Neural progenitor cell (in vitro differentiated cells): ENCODE results near the gene BMERB1. TPM values are rescaled to one million over a fixed set of nuclear protein-coding genes. Genes with fewer than 3 reads are reported as not detected.

Experiments used
- DNase-seq: peaks from one replicate; pipeline ENCODE4 v3.0.0-alpha.2; 2016; ENCODE audit warnings: low spot score
- H2AFZ ChIP-seq: fragments of 200-600 bp; sonication (generic); replicated peaks from 2 replicates; pipeline ENCODE4 v1.6.1; 2016; ENCODE audit warnings: antibody characterized with exemption
- H3F3A ChIP-seq: fragments of 200-600 bp; sonication (generic); 2 replicates; pipeline ENCODE4 v1.6.1; 2016; ENCODE audit warnings: antibody characterized with exemption, low read depth
- H3K27ac ChIP-seq: fragments of 200-600 bp; sonication (generic); 2 replicates; pipeline ENCODE4 v1.5.1; 2016; ENCODE audit warnings: mild to moderate bottlenecking
- H3K27me3 ChIP-seq: fragments of 200-600 bp; sonication (generic); 2 replicates; pipeline ENCODE4 v1.6.1; 2016; ENCODE audit warnings: mild to moderate bottlenecking, moderate library complexity
- H3K36me3 ChIP-seq: fragments of 200-600 bp; sonication (generic); 2 replicates; pipeline ENCODE4 v1.5.1; 2016
- H3K4me1 ChIP-seq: fragments of 200-600 bp; sonication (generic); 2 replicates; pipeline ENCODE4 v1.6.1; 2016; ENCODE audit warnings: mixed run types
- H3K4me2 ChIP-seq: fragments of 200-600 bp; sonication (generic); 2 replicates; pipeline ENCODE4 v1.6.1; 2016
- H3K4me3 ChIP-seq: fragments of 200-600 bp; sonication (generic); 2 replicates; pipeline ENCODE4 v1.5.1; 2016
- H3K79me2 ChIP-seq: fragments of 200-600 bp; sonication (generic); 2 replicates; pipeline ENCODE4 v1.6.1; 2016; ENCODE audit warnings: low read depth
- H3K9ac ChIP-seq: fragments of 200-600 bp; sonication (generic); 2 replicates; pipeline ENCODE4 v1.6.1; 2016
- H3K9me3 ChIP-seq: fragments of 200-600 bp; sonication (generic); 2 replicates; pipeline ENCODE4 v1.5.1; 2016; ENCODE audit warnings: low read depth
- H4K20me1 ChIP-seq: fragments of 200-600 bp; sonication (generic); 2 replicates; pipeline ENCODE4 v1.6.1; 2016; ENCODE audit warnings: low read depth
- H3K27ac Mint-ChIP-seq: 3 replicates; pipeline ENCODE4 v1.8.0; 2021; ENCODE audit warnings: mixed read lengths
- H3K27me3 Mint-ChIP-seq: 2 replicates; pipeline ENCODE4 v1.8.0; 2022; ENCODE audit warnings: low read depth, mild to moderate bottlenecking, inconsistent platforms, moderate library complexity, mixed read lengths; ENCODE audit not compliant: insufficient read depth
- H3K36me3 Mint-ChIP-seq: 3 replicates; pipeline ENCODE4 v1.8.0; 2021; ENCODE audit warnings: mixed read lengths
- H3K4me1 Mint-ChIP-seq: 3 replicates; pipeline ENCODE4 v1.8.0; 2021; ENCODE audit warnings: mixed read lengths
- H3K4me3 Mint-ChIP-seq: 3 replicates; pipeline ENCODE4 v1.8.0; 2021; ENCODE audit warnings: mild to moderate bottlenecking, moderate library complexity, mixed read lengths
- H3K9me3 Mint-ChIP-seq: 3 replicates; pipeline ENCODE4 v1.8.0; 2020; ENCODE audit warnings: mixed read lengths
- CTCF ChIP-seq: fragments of 200-600 bp; sonication (generic); IDR thresholded peaks from 2 replicates; pipeline ENCODE4 v1.5.1; 2017; ENCODE audit warnings: antibody characterized with exemption, mild to moderate bottlenecking
- EZH2 ChIP-seq: fragments of 200-600 bp; sonication (generic); IDR thresholded peaks from 2 replicates; pipeline ENCODE4 v1.6.1; 2017; ENCODE audit warnings: antibody characterized with exemption, mild to moderate bottlenecking, moderate library complexity
- EZH2phosphoT487 ChIP-seq: fragments of 200-600 bp; sonication (generic); IDR thresholded peaks from 2 replicates; pipeline ENCODE4 v1.6.1; 2017; ENCODE audit warnings: antibody characterized with exemption
- total RNA-seq: library from RNA; depleted of rRNA; stranded (reverse); fragments of >200 nt; gene quantifications from 2 replicates; pipeline ENCODE4 v1.2.3, GENCODE V29; 2015; ENCODE audit warnings: low replicate concordance

Gene BMERB1
- total RNA-seq, 1 donor from 2014 or later, result 39.0 TPM

GRCh38 chr16:15422222-15422621 is 12.2 kb upstream of the BMERB1 start:
- H3K4me1 ChIP-seq, result no peaks in the 10 kb centered on the region
- H3K27ac ChIP-seq, result no peak overlapping the region
- no peak overlapping the region for H3K4me3 Mint-ChIP-seq
- H3K27me3 ChIP-seq, result no peaks in the 10 kb centered on the region
- no peaks in the 10 kb centered on the region for H3K9me3 ChIP-seq
- H3K27me3 Mint-ChIP-seq, result no peaks in the 10 kb centered on the region
- H3K4me1 Mint-ChIP-seq, result no peaks in the 10 kb centered on the region
- H3K27ac Mint-ChIP-seq, result no peak overlapping the region
- no peak overlapping the region for H3K4me2 ChIP-seq
- no peaks in the 10 kb centered on the region for H3K9me3 Mint-ChIP-seq
- TF ChIP-seq EZH2phosphoT487, result no peak
- no peak for TF ChIP-seq EZH2
- no peak for TF ChIP-seq CTCF
- no peak overlapping the region for H3K4me3 ChIP-seq
- no peak overlapping the region for H2AFZ ChIP-seq
- H3K36me3 Mint-ChIP-seq, result no peaks in the 10 kb centered on the region
- H3F3A ChIP-seq, result no peaks in the 10 kb centered on the region
- no peaks in the 10 kb centered on the region for H4K20me1 ChIP-seq
- no peaks in the 10 kb centered on the region for H3K79me2 ChIP-seq
- no peak overlapping the region for H3K9ac ChIP-seq
- no peak for DNase-seq
- H3K36me3 ChIP-seq, result no peaks in the 10 kb centered on the region

GRCh38 chr16:15425861-15426260 is 8.5 kb upstream of the BMERB1 start:
- no peak for DNase-seq
- H3K4me1 Mint-ChIP-seq, result peaks cover 3% of the 10 kb centered on the region
- no peaks in the 10 kb centered on the region for H3K9me3 ChIP-seq
- no peaks in the 10 kb centered on the region for H3K79me2 ChIP-seq
- no peak overlapping the region for H3K4me3 Mint-ChIP-seq
- H3K36me3 ChIP-seq, result no peaks in the 10 kb centered on the region
- no peaks in the 10 kb centered on the region for H3K27me3 Mint-ChIP-seq
- no peaks in the 10 kb centered on the region for H3K27me3 ChIP-seq
- no peak overlapping the region for H3K27ac ChIP-seq
- H3K4me2 ChIP-seq, result no peak overlapping the region
- H3K4me1 ChIP-seq, result no peaks in the 10 kb centered on the region
- no peak overlapping the region for H2AFZ ChIP-seq
- no peaks in the 10 kb centered on the region for H3K36me3 Mint-ChIP-seq
- TF ChIP-seq EZH2phosphoT487 (no peak), CTCF (no peak), EZH2 (no peak)
- no peaks in the 10 kb centered on the region for H3F3A ChIP-seq
- H3K27ac Mint-ChIP-seq, result peak overlapping the region; percentile 18
- no peaks in the 10 kb centered on the region for H3K9me3 Mint-ChIP-seq
- H3K4me3 ChIP-seq, result no peak overlapping the region
- no peaks in the 10 kb centered on the region for H4K20me1 ChIP-seq
- no peak overlapping the region for H3K9ac ChIP-seq

- Histone ChIP-seq H3K36me3 (no peaks in the 10 kb centered on the region), H2AFZ (no peak overlapping the region), H3F3A (no peaks in the 10 kb centered on the region), H3K9ac (no peak overlapping the region), H4K20me1 (no peaks in the 10 kb centered on the region), H3K79me2 (no peaks in the 10 kb centered on the region), H3K27me3 (no peaks in the 10 kb centered on the region), H3K4me2 (no peak overlapping the region), H3K4me3 (no peak overlapping the region), H3K9me3 (no peaks in the 10 kb centered on the region), H3K27ac (no peak overlapping the region), H3K4me1 (no peaks in the 10 kb centered on the region)
- H3K4me1 Mint-ChIP-seq, result peaks cover 3% of the 10 kb centered on the region
- TF ChIP-seq EZH2 (no peak), CTCF (no peak), EZH2phosphoT487 (no peak)
- H3K36me3 Mint-ChIP-seq, result no peaks in the 10 kb centered on the region
- no peak overlapping the region for H3K4me3 Mint-ChIP-seq
- H3K9me3 Mint-ChIP-seq, result no peaks in the 10 kb centered on the region
- no peak for DNase-seq
- H3K27ac Mint-ChIP-seq, result no peak overlapping the region
- no peaks in the 10 kb centered on the region for H3K27me3 Mint-ChIP-seq
Observed at GRCh38 chr16:15426796-15427195, 7.6 kb upstream of the BMERB1 start.
